Gastroesophageal sphincter (tissue), 4 donors: ENCODE data around the gene MANEA. TPM values are rescaled to one million over a fixed set of nuclear protein-coding genes. Genes with fewer than 3 reads are reported as not detected.
"Not testable (repeated sequence)": the region's sequence is repeated elsewhere in the genome, so short reads cannot be mapped to it uniquely, and the experiment has no call there.

Source experiments
- ATAC-seq: fragments of 150-250 bp; one replicate; pipeline ENCODE4 v1.9.1; 2016; ENCODE audit warnings: mild to moderate bottlenecking, moderate library complexity
- H3K27ac ChIP-seq, 4 donors: fragments of 200-600 bp; sonication (generic) in 3 of 4; 1 replicate in 3 of 4; 2 replicates in 1 of 4; pipeline ENCODE4 v1.5.1; 2016 to 2019
- H3K27me3 ChIP-seq: fragments of 200-600 bp; sonication (generic); one replicate; pipeline ENCODE4 v1.5.1; 2019
- H3K36me3 ChIP-seq, 2 donors: fragments of 200-600 bp; sonication (generic); one replicate each; pipeline ENCODE4 v1.5.1; 2019; ENCODE audit warnings: control low read depth in 1 of 2
- H3K4me1 ChIP-seq, 3 donors: fragments of 200-600 bp; sonication (generic); 1 replicate in 2 of 3; 2 replicates in 1 of 3; pipeline ENCODE4 v1.5.1; 2016 to 2019; ENCODE audit warnings: control low read depth in 2 of 3
- H3K4me3 ChIP-seq, 2 donors: fragments of 200-600 bp; sonication (generic); one replicate each; pipeline ENCODE4 v1.5.1; 2019; ENCODE audit warnings: mild to moderate bottlenecking in 1 of 2, moderate library complexity in 1 of 2
- H3K9me3 ChIP-seq, 3 donors: fragments of 200-600 bp; sonication (generic); one replicate each; pipeline ENCODE4 v1.5.1; 2017 to 2019; ENCODE audit warnings: control low read depth in 2 of 3
- CTCF ChIP-seq, 4 experiments: fragments of 200-600 bp in 2 of 4; fragments of 450-650 bp in 2 of 4; sonication (generic) in 1 of 4; IDR thresholded peaks; one replicate each; pipeline ENCODE4 v1.5.1; 2017 to 2019; ENCODE audit warnings: antibody characterized with exemption in 4 of 4, mild to moderate bottlenecking in 2 of 4, moderate library complexity in 2 of 4
- EP300 ChIP-seq: sonication (generic); formaldehyde crosslinking; IDR thresholded peaks from one replicate; pipeline ENCODE4 v1.6.1; 2017; ENCODE audit warnings: antibody characterized with exemption, mild to moderate bottlenecking
- POLR2A ChIP-seq, 2 donors: fragments of 450-650 bp; IDR thresholded peaks; one replicate each; pipeline ENCODE4 v1.6.1; 2017; ENCODE audit warnings: antibody characterized with exemption in 2 of 2, mild to moderate bottlenecking in 2 of 2, moderate library complexity in 1 of 2
- POLR2AphosphoS5 ChIP-seq: sonication (generic); formaldehyde crosslinking; IDR thresholded peaks from one replicate; pipeline ENCODE4 v1.6.1; 2017; ENCODE audit warnings: antibody characterized with exemption
- WGBS, 2 donors: methylation state at CpG; one replicate each; pipeline ENCODE4 v1.1.5; 2018; ENCODE audit warnings: low coverage in 1 of 2; 5-methylcytosine and 5-hydroxymethylcytosine counted together
- total RNA-seq, 4 donors: library from RNA; depleted of rRNA; stranded (reverse); fragments of >200 nt; gene quantifications; one replicate each; pipeline ENCODE4 v1.1.0, GENCODE V29; 2016

MANEA gene
- total RNA-seq, 4 donors from 2014 or later: 6.8 to 12.3 (median 10.1) TPM

GRCh38 chr6:95581073-95581472 lies 3.7 kb downstream of the MANEA start:
- H3K4me3 ChIP-seq: no peak overlapping the region
- H3K27ac ChIP-seq: no peak overlapping the region
- H3K36me3 ChIP-seq: no peaks in the 10 kb centered on the region
- H3K27me3 ChIP-seq: no peaks in the 10 kb centered on the region
- peaks cover 0 to 17% (median 4%) of the 10 kb centered on the region in 3 donors for H3K4me1 ChIP-seq
- no peak for ATAC-seq
- TF ChIP-seq CTCF (IDR thresholded peaks at IDR 0.05) (no peak), POLR2AphosphoS5 (no peak), POLR2A (IDR thresholded peaks at IDR 0.05) (no peak), EP300 (no peak)
- peaks cover 0 to 14% (median 0%) of the 10 kb centered on the region in 3 donors for H3K9me3 ChIP-seq

GRCh38 chr6:95584226-95584625 lies 6.9 kb downstream of the MANEA start:
- H3K4me3 ChIP-seq, ATAC-seq, H3K27ac ChIP-seq, H3K4me1 ChIP-seq, H3K27me3 ChIP-seq, H3K36me3 ChIP-seq: not testable (repeated sequence)
- 94 to 95% methylated on average over 6 to 9 of the region's 9 CpGs for WGBS, 2 donors
- peaks cover 0 to 14% (median 0%) of the 10 kb centered on the region in 3 donors for H3K9me3 ChIP-seq

- Histone ChIP-seq H3K4me1 (no peaks in the 10 kb centered on the region), H3K4me3 (no peak overlapping the region), H3K9me3 (peaks cover 0 to 14% (median 0%) of the 10 kb centered on the region in 3 donors), H3K27ac (no peak overlapping the region), H3K36me3 (no peaks in the 10 kb centered on the region), H3K27me3 (no peaks in the 10 kb centered on the region)
- TF ChIP-seq CTCF (IDR thresholded peaks at IDR 0.05) (no peak), POLR2A (IDR thresholded peaks at IDR 0.05) (no peak), POLR2AphosphoS5 (no peak), EP300 (no peak)
- ATAC-seq: no peak
- 100% methylated on average over 1 of the region's 1 CpG; no CpG with 5 or more reads in 1 of the 2 donors for WGBS, 2 donors
Measured at GRCh38 chr6:95587989-95588388, 10.7 kb downstream of the MANEA start.

GRCh38 chr6:95589067-95589466 lies 11.7 kb downstream of the MANEA start:
- no peaks in the 10 kb centered on the region for H3K4me1 ChIP-seq
- peaks cover 0 to 12% (median 0%) of the 10 kb centered on the region in 3 donors for H3K9me3 ChIP-seq
- H3K4me3 ChIP-seq: no peak overlapping the region
- H3K36me3 ChIP-seq: no peaks in the 10 kb centered on the region
- ATAC-seq: no peak
- TF ChIP-seq POLR2AphosphoS5 (no peak), POLR2A (IDR thresholded peaks at IDR 0.05) (no peak), EP300 (no peak), CTCF (IDR thresholded peaks at IDR 0.05) (no peak)
- 92 to 97% methylated on average over 1 of the region's 1 CpG for WGBS, 2 donors
- H3K27me3 ChIP-seq: no peaks in the 10 kb centered on the region
- no peak overlapping the region for H3K27ac ChIP-seq

- ATAC-seq: no peak
- Histone ChIP-seq H3K27ac (no peak overlapping the region), H3K9me3 (peaks cover 0 to 3% (median 0%) of the 10 kb centered on the region in 3 donors), H3K4me1 (peaks cover 0 to 5% (median 0%) of the 10 kb centered on the region in 3 donors), H3K27me3 (no peaks in the 10 kb centered on the region), H3K36me3 (no peaks in the 10 kb centered on the region), H3K4me3 (no peak overlapping the region)
- 64 to 73% methylated on average over 4 of the region's 4 CpGs for WGBS, 2 donors
- no peak for TF ChIP-seq CTCF (IDR thresholded peaks at IDR 0.05)
Measured at GRCh38 chr6:95589826-95590570, 12.7 kb downstream of the MANEA start.
